ENCODE results near the gene RTTN. TPM values are rescaled to one million over a fixed set of nuclear protein-coding genes. Genes with fewer than 3 reads are reported as not detected.

RTTN gene
- total RNA-seq, 1 donor from 2014 or later: 21.0 TPM

GRCh38 chr18:69953191-69953590 is 252.3 kb downstream of the RTTN start:
- no peak overlapping the region for H3K27ac Mint-ChIP-seq (ENCODE audit: unreplicated experiment)
- H3K9me3 Mint-ChIP-seq (ENCODE audit: unreplicated experiment): peaks cover 2% of the 10 kb centered on the region
- H3K36me3 Mint-ChIP-seq (ENCODE audit: unreplicated experiment): no peaks in the 10 kb centered on the region
- H3K27me3 Mint-ChIP-seq (ENCODE audit: unreplicated experiment): no peaks in the 10 kb centered on the region
- H3K4me1 Mint-ChIP-seq (ENCODE audit: low read depth, unreplicated experiment): no peaks in the 10 kb centered on the region
- TF ChIP-seq CTCF (IDR thresholded peaks at IDR 0.05; ENCODE audit: partially characterized antibody, unreplicated experiment): no peak
- DNase-seq: no peak
- no peak overlapping the region for H3K4me3 Mint-ChIP-seq (ENCODE audit: unreplicated experiment)

Other genes starting within 250 kb of the RTTN start
- 12.4 TPM for gene SOCS6, start 83.4 kb upstream of the RTTN start, total RNA-seq (ENCODE audit: unreplicated experiment)

Measured in glutamatergic neuron (in vitro differentiated cells).